A673 (cell line): ENCODE data around the gene PAXX.

Experiments used
- CTCF ChIP-seq: fragments of 300-800, 200-600 bp; sonication (generic); conservative IDR thresholded peaks from 2 replicates; pipeline ENCODE4 v1.5.1; 2017; ENCODE audit warnings: low read depth, mild to moderate bottlenecking, antibody characterized with exemption, low read length, moderate library complexity, mixed read lengths
- EZH2 ChIP-seq: fragments of 200-600 bp; sonication (generic); IDR thresholded peaks from 2 replicates; pipeline ENCODE4 v1.6.1; 2017; ENCODE audit warnings: borderline replicate concordance, low read depth, mild to moderate bottlenecking, mixed read lengths, antibody characterized with exemption, low read length; ENCODE audit not compliant: poor library complexity, severe bottlenecking

GRCh38 chr9:136969774-136970173 is 22.4 kb upstream of the PAXX start:
- TF ChIP-seq CTCF (no peak), EZH2 (no peak)
